NCI-H187 (cell line): ENCODE measurements around the gene SLC35A3.

Source experiments
- DNase-seq, 2 experiments: peaks; one replicate each; lab custom pipeline; 2025; lab: John Stamatoyannopoulos, UW

SLC35A3 gene

DNA sequence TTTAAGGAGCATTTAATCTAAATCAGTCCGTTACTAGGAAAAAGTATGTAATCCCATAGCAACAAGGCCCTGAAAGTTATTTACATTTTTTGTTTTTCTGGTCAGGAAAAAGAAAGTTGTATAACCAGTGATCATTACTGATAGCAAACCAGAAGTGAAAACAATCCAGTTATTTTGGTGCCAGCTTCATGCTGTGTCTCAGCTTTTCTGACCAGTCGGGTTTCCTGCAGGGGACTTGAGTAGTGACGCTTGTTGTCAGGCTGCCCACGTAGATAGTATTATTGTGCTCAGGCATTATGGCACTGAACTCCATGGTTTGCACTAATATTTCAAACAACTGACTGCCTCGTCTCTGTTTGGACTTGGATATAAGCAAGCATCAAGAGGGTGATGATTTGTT, 107.7 kb downstream of the SLC35A3 start:
- DNase-seq: no peak

GRCh38 chr1:100080331-100080730, 110.5 kb downstream of the SLC35A3 start:
- DNase-seq: no peak
